OCI-LY3 (cell line): ENCODE data around the gene FADS3.

Experiments used
- EZH2phosphoT487 ChIP-seq: fragments of 200-600 bp; shearing (Covaris generic); IDR thresholded peaks from 2 replicates; pipeline ENCODE4 v1.6.1; 2018; ENCODE audit warnings: antibody characterized with exemption, mixed run types, low read depth
- TF ChIP-seq, protein P1 (sequence below): fragments of 200-600, 300-600 bp; sonication (generic); IDR thresholded peaks from 2 replicates; pipeline ENCODE4 v1.5.1; 2014; ENCODE audit warnings: antibody characterized with exemption, low read length, low read depth

DNA sequence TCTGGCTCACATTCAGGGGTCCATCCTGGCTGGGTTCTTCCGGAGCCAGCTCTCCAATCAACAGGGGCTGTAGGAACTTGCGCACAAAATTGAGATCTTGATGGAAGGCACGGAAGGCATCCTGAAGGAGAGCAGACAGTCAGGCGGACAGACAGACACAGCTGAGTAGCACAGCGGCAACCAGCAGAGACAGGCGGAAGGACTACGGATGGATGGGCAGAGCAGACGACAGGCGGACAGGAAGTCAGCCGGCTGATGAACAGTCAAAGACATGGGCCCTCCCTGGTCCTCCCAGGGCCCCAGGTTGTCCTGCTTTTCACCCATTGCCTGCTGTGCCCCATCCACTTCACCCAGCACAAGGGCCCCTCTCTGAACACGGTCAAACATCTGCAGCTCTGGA lies 11.3 kb downstream of the FADS3 start:
- TF ChIP-seq, protein P1, sequence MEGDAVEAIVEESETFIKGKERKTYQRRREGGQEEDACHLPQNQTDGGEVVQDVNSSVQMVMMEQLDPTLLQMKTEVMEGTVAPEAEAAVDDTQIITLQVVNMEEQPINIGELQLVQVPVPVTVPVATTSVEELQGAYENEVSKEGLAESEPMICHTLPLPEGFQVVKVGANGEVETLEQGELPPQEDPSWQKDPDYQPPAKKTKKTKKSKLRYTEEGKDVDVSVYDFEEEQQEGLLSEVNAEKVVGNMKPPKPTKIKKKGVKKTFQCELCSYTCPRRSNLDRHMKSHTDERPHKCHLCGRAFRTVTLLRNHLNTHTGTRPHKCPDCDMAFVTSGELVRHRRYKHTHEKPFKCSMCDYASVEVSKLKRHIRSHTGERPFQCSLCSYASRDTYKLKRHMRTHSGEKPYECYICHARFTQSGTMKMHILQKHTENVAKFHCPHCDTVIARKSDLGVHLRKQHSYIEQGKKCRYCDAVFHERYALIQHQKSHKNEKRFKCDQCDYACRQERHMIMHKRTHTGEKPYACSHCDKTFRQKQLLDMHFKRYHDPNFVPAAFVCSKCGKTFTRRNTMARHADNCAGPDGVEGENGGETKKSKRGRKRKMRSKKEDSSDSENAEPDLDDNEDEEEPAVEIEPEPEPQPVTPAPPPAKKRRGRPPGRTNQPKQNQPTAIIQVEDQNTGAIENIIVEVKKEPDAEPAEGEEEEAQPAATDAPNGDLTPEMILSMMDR = no peak
- no peak for TF ChIP-seq EZH2phosphoT487
